ENCODE measurements around the gene MACROD1.
"Not testable (repeated sequence)": the region's sequence is repeated elsewhere in the genome, so short reads cannot be mapped to it uniquely, and the experiment has no call there.

The MACROD1 gene

GRCh38 chr11:64052938-64053622, 112.8 kb downstream of the MACROD1 start:
- DNase-seq, result no peak

- DNase-seq, result no peak
Measured at GRCh38 chr11:64052436-64052835, 113.5 kb downstream of the MACROD1 start.

GRCh38 chr11:64051297-64051696, 114.6 kb downstream of the MACROD1 start:
- no peak for DNase-seq

GRCh38 chr11:64049509-64049908, 116.4 kb downstream of the MACROD1 start:
- DNase-seq, result no peak

- no peak for DNase-seq
Measured at GRCh38 chr11:64048042-64048854, 117.7 kb downstream of the MACROD1 start.

- DNase-seq, result not testable (repeated sequence)
Measured at GRCh38 chr11:64047373-64047772, 118.5 kb downstream of the MACROD1 start.

GRCh38 chr11:64045700-64046099, 120.2 kb downstream of the MACROD1 start:
- no peak for DNase-seq

GRCh38 chr11:64044730-64045393, 121.1 kb downstream of the MACROD1 start:
- no peak for DNase-seq

GRCh38 chr11:64043545-64043944, 122.4 kb downstream of the MACROD1 start:
- DNase-seq, result no peak

GRCh38 chr11:64042301-64042700, 123.6 kb downstream of the MACROD1 start:
- no peak for DNase-seq

GRCh38 chr11:64041846-64042245, 124.1 kb downstream of the MACROD1 start:
- no peak for DNase-seq

GRCh38 chr11:64040684-64041322, 125.1 kb downstream of the MACROD1 start:
- DNase-seq, result no peak

- DNase-seq, result no peak
Measured at GRCh38 chr11:64039012-64039665, 126.8 kb downstream of the MACROD1 start.

GRCh38 chr11:64038500-64038899, 127.4 kb downstream of the MACROD1 start:
- DNase-seq, result no peak

GRCh38 chr11:64037027-64037634, 128.8 kb downstream of the MACROD1 start:
- no peak for DNase-seq

GRCh38 chr11:64036087-64037026, 129.6 kb downstream of the MACROD1 start:
- no peak for DNase-seq

- DNase-seq, result no peak
Measured at GRCh38 chr11:64035576-64035975, 130.3 kb downstream of the MACROD1 start, which contains the start of gene FLRT1. Gene FLRT1 (plus strand): TSS chr11:64035931. CDS start chr11:64116268, 80,337 bp downstream.

- no peak for DNase-seq
Measured at GRCh38 chr11:64035081-64035524, 130.8 kb downstream of the MACROD1 start.

- DNase-seq, result no peak
Measured at GRCh38 chr11:64034411-64034811, 131.5 kb downstream of the MACROD1 start.

- no peak for DNase-seq
Measured at GRCh38 chr11:64032050-64032449, 133.9 kb downstream of the MACROD1 start.

- DNase-seq, result no peak
Measured at GRCh38 chr11:64031001-64031400, 134.9 kb downstream of the MACROD1 start.

Data from NCI-H526 treated with DMSO at 0.1 percent for 48 hours (cell line).